Measurements from ENCODE around the gene SIX3.

SIX3 gene

DNA sequence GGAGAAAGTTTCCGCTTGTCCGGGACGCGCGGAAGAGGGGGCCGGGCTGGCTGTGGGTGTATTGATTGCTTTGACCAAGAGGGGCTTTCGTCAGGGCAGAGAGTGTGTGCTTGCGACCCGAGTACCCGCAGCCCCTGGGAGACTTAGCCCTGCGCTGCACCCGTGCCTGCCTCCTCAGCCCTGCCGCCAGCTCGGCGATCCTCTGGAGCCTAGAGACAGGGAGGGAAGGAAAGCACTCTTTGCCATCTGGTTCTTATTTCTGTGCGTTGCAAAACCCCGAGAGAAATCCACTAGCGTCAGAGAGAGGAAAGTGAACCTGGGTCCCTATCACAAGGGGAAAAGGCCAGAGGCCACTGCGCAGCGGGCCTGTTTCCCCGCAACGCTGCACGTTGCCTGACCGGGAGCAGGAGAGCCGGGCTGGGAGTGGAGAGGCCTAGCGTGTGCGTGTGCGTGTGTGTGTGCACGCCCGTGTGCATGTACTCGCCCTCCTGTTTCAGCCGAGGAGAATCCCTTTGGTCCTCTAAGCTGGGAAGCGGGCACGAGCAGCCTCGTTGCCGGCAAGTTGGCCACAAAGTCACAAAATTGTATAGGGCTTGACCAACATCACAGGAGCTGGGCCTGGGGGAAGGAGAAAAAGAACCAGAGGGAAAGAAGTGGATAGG lies 1.7 kb downstream of the SIX3 start:
- no peak overlapping the region for H3K4me3 ChIP-seq (replicated peaks; ENCODE audit: low read depth, low read length)
- H3K27me3 ChIP-seq (replicated peaks; ENCODE audit: control insufficient read depth, insufficient read depth, low read length), result peaks cover 4% of the 10 kb centered on the region; the same call in 1 of the 2 replicates

GRCh38 chr2:44943693-44944101 lies 2.2 kb downstream of the SIX3 start:
- no peak overlapping the region for H3K4me3 ChIP-seq (replicated peaks; ENCODE audit: low read depth, low read length)
- TF ChIP-seq, protein P1, sequence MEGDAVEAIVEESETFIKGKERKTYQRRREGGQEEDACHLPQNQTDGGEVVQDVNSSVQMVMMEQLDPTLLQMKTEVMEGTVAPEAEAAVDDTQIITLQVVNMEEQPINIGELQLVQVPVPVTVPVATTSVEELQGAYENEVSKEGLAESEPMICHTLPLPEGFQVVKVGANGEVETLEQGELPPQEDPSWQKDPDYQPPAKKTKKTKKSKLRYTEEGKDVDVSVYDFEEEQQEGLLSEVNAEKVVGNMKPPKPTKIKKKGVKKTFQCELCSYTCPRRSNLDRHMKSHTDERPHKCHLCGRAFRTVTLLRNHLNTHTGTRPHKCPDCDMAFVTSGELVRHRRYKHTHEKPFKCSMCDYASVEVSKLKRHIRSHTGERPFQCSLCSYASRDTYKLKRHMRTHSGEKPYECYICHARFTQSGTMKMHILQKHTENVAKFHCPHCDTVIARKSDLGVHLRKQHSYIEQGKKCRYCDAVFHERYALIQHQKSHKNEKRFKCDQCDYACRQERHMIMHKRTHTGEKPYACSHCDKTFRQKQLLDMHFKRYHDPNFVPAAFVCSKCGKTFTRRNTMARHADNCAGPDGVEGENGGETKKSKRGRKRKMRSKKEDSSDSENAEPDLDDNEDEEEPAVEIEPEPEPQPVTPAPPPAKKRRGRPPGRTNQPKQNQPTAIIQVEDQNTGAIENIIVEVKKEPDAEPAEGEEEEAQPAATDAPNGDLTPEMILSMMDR (IDR thresholded peaks at IDR 0.05; ENCODE audit: insufficient read depth, low read length, poor library complexity, severe bottlenecking), result no peak
- no peak for DNase-seq (ENCODE audit: extremely low read depth, insufficient read length)
- H3K27me3 ChIP-seq (replicated peaks; ENCODE audit: control insufficient read depth, insufficient read depth, low read length), result peaks cover 2% of the 10 kb centered on the region; the same call in 1 of the 2 replicates
- no peaks in the 10 kb centered on the region for H3K36me3 ChIP-seq (ENCODE audit: control insufficient read depth, insufficient read depth, low read length)

More for the DNA sequence above, 1.7 kb downstream of the SIX3 start:
- no peak for DNase-seq (ENCODE audit: extremely low read depth, insufficient read length)
- TF ChIP-seq, protein P1 (IDR thresholded peaks at IDR 0.05; ENCODE audit: insufficient read depth, low read length, poor library complexity, severe bottlenecking), result no peak
- H3K36me3 ChIP-seq (ENCODE audit: control insufficient read depth, insufficient read depth, low read length), result no peaks in the 10 kb centered on the region

DNA sequence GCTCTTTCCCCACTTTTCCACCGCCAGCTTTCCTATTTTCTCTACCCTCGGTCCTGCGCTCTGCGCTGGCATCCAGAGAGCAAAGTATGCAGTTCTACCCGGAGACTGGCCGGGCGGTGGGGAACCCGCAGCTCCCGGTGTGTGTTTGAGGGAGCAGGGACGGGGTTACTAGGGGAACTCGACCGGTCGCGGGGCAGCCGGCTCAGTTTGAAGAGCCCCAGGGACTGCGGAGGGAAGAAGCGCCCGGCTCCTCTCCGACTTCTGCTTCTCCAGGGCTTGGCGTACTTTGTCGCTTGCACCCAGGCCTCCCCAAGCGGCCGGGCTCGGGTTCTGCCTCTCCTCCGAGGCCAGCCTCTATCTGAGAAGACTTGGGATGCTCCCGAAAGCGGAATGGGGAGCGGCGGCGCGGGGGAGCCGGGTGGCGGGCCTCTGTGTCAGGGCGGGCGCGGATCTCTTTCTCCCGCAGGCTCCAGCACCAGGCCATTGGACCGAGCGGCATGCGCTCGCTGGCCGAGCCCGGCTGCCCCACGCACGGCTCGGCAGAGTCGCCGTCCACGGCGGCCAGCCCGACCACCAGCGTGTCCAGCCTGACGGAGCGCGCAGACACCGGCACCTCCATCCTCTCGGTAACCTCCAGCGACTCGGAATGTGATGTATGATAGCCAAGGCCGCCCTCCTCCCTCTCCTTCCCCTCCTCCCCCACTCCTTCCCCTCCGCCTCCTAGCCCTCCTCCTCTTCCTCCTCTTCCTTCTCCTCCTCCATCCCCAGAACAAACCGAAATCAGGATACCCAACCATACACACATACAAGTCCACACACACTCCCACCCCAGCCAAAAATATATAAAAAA lies 2.8 kb downstream of the SIX3 start:
- Histone ChIP-seq H3K36me3 (ENCODE audit: control insufficient read depth, insufficient read depth, low read length) (no peaks in the 10 kb centered on the region), H3K4me3 (replicated peaks; ENCODE audit: low read depth, low read length) (no peak overlapping the region), H3K27me3 (replicated peaks; ENCODE audit: control insufficient read depth, insufficient read depth, low read length) (peaks cover 2% of the 10 kb centered on the region; the same call in 1 of the 2 replicates)
- TF ChIP-seq, protein P1 (IDR thresholded peaks at IDR 0.05; ENCODE audit: insufficient read depth, low read length, poor library complexity, severe bottlenecking), result no peak
- no peak for DNase-seq (ENCODE audit: extremely low read depth, insufficient read length)

- peaks cover 2% of the 10 kb centered on the region; the same call in 1 of the 2 replicates for H3K27me3 ChIP-seq (replicated peaks; ENCODE audit: control insufficient read depth, insufficient read depth, low read length)
Measured at GRCh38 chr2:44944952-44945612, 3.6 kb downstream of the SIX3 start.

GRCh38 chr2:44945676-44946371 lies 4.3 kb downstream of the SIX3 start:
- Histone ChIP-seq H3K27me3 (replicated peaks; ENCODE audit: control insufficient read depth, insufficient read depth, low read length) (peaks cover 2% of the 10 kb centered on the region; the same call in 1 of the 2 replicates), H3K4me3 (replicated peaks; ENCODE audit: low read depth, low read length) (no peak overlapping the region), H3K36me3 (ENCODE audit: control insufficient read depth, insufficient read depth, low read length) (no peaks in the 10 kb centered on the region)
- TF ChIP-seq, protein P1 (IDR thresholded peaks at IDR 0.05; ENCODE audit: insufficient read depth, low read length, poor library complexity, severe bottlenecking), result no peak
- no peak for DNase-seq (ENCODE audit: extremely low read depth, insufficient read length)

More at GRCh38 chr2:44944952-44945612, 3.6 kb downstream of the SIX3 start:
- H3K4me3 ChIP-seq (replicated peaks; ENCODE audit: low read depth, low read length), result no peak overlapping the region
- DNase-seq (ENCODE audit: extremely low read depth, insufficient read length), result no peak
- H3K36me3 ChIP-seq (ENCODE audit: control insufficient read depth, insufficient read depth, low read length), result no peaks in the 10 kb centered on the region
- TF ChIP-seq, protein P1 (IDR thresholded peaks at IDR 0.05; ENCODE audit: insufficient read depth, low read length, poor library complexity, severe bottlenecking), result no peak

Measured in GM06990 (cell line).